HG03575 (cell line): Measurements from ENCODE around the gene LEO1.
"Not testable (repeated sequence)": the region's sequence is repeated elsewhere in the genome, so short reads cannot be mapped to it uniquely, and the experiment has no call there.

Experiments used
- ATAC-seq: cut with Tn5 transposase; IDR thresholded peaks from one replicate; pipeline ENCODE4 v1.9.1; 2021; ENCODE audit not compliant: unreplicated experiment, insufficient number of reproducible peaks, low FRiP score; ENCODE audit errors: extremely low read depth

LEO1 gene

DNA sequence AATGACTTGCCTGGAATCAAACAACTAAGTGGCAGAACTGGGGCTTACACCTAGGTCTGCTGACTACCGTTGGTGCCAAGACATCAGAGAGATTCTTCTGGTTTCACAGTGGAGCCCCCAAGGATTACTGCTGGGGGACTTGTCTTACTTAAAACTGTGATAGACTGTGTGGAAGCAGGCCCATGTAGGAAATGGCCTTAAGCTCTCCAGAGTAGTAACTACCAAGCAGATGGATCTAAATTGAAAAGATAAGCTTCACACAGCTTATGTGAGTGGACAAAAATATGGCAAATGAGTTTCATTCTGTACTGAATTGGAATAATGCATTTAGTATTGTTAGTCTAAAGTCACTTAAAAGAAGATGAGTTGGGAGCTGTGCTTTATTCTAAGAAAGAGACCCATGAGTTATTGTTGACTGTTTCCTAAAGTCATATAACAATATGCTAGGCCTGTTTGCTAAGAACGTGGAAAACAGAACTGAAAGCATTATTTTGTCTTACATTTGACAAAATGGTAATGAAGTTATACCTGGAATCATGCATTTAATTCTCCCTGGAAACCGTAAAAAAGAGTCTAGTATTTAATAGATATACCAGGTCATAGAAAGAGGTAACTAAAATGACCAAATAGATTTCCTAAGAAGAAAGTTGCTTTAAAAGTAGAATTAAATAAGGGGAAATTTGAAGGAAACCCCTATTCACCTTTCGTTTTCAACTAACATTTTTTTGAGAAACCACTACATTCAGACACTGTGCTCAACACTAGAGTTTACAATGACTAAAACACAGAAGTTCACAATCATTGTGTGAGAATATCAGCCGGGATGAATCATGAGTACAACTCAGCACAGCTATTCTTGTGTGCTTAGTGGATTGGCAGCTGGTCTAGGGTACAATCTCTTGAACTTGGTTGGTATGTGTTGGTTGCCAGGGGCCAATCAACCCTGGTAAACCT is 34.4 kb upstream of the LEO1 start:
- ATAC-seq, result peak; percentile 56

DNA sequence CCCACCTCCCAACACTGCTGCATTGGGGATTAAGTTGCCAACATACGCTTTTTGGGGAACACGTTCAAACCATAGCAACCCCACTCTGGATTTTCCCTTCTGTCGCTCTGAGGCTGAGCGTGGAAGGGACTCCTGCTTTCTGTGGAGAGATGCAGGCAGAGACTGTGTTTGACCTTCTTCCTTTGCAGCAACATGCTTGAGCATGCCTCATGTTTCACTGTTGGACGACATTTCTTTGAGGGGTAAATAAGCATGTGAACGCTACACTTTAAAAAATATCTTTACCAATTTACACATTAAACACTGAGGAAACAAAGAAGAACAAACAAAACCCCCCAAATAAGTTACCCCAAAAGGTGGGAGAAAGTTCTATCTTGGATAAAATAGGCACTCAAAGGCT is 33.2 kb upstream of the LEO1 start:
- ATAC-seq, result no peak

DNA sequence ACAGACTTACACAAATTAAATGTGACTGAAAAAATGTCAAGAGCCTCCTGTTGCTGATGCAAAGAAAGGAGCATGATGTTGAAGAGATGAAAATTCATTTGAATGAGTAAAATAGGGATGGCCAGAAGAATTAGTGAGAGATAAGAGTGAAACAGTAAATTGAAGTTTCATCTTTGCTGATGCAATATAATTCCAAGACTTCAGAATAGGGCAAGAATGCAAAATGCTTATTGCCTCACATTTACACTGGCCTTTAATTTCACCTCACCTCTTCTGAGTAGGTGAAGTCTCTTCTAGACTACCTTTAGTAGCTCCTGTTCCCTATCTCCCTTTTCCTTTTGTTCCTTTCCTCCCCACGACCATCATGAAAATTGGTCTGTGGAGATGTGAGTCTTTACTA is 32.1 kb upstream of the LEO1 start:
- no peak for ATAC-seq

DNA sequence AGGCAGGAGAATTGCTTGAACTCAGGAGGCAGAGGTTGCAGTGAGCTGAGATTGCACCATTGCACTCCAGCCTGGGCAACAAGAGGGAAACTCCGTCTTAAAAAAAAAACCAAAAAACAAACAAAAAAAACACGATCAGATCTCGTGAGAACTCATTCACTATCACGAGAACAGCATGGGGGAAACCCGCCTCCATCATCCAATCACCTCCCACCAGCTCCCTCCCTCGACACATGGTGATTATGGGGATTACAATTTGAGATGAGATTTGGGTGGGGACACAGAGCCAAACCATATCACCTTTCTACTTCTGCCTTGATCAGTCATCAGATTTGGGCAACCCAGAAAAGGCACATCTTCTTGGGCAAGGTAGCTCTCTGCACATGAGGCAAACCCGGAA is 31.5 kb upstream of the LEO1 start:
- not testable (repeated sequence) for ATAC-seq

DNA sequence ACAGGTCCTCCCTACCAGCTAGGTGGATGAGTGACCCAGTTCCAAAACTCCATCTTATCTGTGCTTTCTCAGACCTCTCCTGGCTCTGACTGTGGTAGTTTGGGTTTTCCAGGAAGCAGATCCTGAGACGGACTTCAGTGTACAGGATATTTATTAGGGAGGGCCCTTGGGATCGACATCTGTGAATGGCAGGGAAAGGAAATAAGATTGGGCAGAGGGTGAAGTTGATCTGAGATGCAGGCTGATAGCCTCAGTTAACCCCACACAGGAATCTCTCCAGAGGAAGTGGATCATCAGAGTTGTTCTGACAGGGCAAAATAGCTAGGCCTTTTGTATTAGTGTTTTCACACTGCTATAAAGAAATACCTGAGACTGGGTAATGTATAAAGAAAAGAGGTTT is 30.8 kb upstream of the LEO1 start:
- ATAC-seq, result no peak

DNA sequence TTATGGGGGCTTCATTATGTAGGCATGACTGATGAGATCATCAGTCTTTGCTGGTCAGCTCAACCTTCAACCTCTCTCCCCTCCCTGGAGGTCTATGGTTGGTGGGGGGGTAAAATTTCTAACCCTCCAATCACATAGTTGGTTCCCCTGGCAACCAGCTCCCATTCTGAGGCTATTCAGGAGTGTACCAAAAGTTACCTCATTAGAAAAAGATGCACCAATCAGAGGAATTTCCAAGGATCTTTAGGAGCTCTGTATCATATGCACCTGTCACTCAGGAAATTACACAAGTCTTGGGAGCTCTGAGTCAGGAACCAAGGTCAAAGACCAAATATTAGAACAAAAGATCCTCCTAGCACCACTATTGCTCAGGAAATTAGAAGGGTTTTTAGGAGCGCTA is 21.4 kb upstream of the LEO1 start:
- ATAC-seq, result no peak

DNA sequence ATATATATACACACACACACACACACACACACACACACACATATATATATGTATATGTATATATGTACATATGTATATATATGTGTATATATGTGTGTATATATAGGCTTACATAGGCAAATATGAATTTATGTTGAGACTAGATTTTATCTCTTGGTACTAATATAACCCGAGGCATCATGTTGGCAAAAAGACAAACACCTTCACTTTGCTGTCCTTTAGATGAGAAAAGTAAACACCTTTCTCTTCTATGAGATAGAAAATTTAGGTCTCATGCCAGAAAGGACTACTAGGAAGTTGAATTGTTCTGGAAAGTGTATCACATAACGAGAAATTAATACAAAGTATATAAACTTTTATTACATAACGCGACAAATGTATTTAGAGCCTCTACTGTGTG is 19.6 kb upstream of the LEO1 start:
- ATAC-seq, result no peak

DNA sequence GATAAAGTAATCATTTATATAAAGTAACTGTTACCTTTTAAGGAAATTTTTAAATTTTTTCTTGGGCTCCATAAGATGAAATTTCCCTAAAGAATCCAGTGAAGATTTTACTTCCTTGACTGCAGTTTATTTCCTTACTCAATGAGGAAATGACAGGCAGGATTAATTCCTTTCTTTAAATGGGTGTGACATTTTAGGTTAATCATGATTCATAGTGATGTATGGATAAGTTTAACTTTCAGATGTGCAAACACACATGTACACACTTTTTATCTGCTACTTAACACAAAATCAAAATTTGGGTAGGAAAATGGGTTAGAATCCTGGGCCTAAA is 11.2 kb upstream of the LEO1 start:
- ATAC-seq, result no peak

DNA sequence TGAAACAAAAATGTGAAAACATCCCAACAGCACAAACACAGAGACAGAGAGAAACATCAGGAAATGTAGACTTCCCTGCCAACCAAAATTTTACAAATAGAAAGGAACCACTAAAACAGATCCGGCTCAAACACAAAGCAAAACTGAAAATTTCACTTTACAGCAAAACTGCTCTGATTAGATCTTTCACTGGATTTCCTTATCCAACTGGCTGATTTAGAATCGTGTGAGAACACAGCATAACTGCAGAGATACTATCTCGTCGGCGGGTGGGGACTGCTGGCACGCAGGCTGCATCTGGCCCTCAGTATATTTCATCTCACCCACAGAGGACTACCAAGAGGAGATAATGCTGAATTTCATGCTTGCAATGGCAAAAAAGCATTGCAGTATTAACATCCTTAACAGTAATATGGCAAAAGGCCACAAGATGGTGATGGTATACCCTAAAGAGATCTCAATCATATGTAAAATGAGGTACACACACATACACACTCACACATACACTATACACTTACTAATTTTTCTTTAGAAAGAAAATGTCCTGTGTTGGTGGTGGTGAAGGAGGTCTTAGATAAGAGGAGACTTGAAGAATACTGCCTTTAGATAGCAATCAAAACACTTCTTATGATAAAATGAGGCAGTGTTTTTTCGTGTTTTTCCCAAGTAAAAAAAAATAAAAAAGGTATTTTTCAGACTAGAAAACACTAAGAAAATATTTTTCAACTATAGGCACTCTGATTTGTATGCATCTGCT is 10.6 kb upstream of the LEO1 start:
- peak; percentile 90 for ATAC-seq

DNA sequence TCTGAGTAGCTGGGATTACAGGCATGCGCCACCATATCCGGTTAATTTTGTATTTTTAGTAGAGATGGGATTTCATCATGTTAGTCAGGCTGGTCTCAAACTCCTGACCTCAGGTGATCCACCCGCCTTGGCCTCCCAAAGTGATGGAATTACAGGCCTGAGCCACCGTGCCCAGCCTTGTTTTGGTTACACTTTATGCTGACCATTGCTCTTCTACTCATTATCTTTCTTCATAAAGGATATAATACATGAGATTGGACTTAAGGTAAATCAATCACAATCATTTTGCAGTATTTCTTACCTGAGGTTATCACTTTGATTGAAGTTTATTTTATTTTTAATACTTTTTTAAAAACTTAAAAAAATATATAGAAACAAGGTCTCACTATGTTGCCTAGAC is 2.2 kb upstream of the LEO1 start:
- no peak for ATAC-seq

DNA sequence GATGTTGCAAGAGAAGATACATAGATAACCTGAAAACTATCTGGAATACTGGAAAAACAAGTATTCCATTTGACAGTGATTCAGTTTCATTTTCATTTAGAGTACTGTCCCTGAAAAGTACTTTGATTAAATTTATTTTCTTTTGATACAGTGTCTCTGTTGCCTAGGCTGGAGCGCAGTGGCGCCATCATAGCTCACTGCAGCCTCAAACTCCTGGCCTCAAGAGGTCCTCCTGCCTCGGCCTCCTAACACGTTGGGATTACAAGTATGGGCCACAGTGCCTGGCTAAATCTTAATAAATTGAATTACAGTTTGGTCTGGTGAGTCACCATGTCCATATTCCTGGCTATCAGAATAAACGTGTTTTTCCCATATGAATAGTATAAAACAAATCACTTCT is 1.6 kb upstream of the LEO1 start:
- ATAC-seq, result no peak

DNA sequence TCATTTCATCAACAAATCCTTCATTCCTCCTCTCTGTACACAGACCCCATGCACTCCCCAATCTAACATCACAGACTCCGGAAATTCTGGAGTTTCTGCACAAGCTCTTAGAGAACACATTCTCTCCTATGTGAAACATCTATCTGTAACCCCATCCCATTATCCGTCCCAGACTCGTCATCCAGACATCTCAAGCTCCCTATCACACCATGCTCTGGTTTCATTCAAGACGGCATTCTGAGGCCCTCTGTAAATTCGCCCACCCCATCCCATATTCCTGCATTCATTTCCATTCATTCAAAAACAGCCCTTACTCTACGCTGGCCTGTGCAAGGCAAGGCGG is 575 bp downstream of the LEO1 start:
- peak; percentile 6 for ATAC-seq

DNA sequence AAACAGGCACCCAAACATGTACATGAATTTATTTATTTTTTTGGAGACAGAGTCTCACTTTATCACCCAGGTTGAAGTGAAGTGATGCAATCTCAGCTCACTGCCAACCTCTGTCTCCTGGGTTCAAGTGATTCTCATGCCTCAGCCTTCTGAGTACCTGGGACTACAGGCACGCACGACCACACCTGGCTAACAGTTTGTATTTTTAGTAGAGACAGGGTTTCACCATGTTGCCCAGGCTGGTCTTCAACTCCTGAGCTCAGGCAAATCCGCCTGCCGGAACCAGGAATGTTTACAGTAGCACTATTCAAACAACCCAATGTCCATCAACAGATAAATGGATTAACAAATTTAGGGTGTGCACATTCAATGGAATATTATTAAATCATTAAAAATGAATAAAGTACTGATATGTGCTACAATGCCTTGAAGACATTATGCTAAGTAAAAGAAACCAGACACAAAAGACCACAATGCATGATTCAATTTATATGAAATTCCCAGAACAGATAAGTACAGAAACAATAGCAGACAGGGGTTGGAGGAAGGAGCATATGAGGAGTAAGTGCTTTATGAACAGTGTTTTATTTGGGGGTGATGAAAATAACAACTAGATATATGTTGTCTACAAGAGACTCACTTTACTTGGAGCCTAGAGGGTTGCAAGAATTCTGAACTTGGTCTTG is 1.3 kb downstream of the LEO1 start:
- ATAC-seq, result no peak

DNA sequence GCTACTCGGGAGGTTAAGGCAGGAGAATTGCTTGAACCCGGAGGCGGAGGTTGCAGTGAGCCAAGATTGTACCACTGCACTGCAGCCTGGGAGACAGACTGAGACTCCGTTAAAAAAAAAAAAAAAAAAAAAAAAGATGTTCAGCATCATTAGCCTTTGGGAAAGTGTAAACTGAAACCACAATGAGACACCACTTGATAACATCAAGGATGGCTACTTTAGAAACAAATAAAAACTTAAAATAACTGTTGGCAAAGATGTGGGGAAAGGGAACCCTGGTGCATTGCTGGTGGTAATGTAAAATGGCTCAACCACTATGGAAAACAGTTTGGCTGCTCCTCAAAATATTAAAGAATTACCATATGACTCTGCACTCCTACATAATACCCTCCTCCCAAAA is 1.9 kb downstream of the LEO1 start:
- ATAC-seq, result no peak

DNA sequence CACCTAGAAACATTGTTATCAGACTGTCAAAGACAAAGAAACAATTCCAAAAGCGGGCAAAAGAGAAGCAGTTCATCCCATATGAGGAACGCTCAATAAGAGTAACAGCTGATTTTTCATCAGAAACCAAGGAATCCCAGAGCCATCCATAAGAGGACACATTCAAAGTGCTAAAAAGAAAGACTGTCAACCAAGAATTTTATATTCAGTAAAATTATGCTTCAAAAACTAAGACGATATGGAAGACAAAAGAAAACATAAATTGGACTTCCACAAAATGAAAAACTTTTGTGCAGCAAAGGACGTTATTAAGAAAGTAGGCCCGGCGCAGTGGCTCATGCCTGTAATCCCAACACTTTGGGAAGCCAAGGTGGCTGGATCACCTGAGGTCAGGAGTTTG is 4.0 kb downstream of the LEO1 start:
- ATAC-seq, result no peak

DNA sequence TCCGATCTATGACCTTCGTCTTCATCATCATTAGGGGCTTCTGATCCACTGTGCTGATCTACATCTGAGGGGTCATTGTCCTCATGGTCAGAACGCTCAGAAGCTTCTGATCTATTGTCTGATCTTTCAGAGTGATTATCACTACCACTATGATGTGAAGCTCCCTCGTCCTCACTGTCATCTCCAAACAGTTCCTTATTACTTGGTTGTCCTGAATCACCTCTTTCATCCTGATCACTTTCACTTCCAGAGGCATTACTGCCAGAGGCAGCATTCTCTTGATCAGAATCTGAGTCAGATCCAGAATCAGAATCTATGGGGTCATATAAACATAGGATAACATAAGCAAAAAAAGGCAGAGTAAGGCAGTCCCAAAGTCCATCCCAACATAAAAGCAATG is 5.4 kb downstream of the LEO1 start:
- no peak for ATAC-seq

DNA sequence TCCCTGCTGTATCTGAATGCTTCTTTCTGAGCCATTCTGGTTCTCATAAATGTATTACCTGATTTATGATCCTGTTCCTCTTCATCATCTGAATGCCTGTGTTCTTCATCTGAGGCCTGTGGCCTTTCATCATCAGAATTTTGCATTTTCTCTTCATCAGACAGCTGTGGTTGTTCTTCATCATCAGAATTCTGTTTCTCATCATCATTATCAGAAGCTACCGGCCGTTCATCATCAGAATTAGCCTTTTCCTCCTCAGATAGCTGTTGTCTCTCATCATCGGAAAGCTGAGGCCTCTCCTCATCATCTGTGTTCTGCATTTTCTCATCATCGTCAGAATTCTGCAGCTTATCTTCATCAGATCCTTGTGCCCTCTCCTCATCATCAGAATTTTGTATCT is 5.9 kb downstream of the LEO1 start:
- no peak for ATAC-seq

DNA sequence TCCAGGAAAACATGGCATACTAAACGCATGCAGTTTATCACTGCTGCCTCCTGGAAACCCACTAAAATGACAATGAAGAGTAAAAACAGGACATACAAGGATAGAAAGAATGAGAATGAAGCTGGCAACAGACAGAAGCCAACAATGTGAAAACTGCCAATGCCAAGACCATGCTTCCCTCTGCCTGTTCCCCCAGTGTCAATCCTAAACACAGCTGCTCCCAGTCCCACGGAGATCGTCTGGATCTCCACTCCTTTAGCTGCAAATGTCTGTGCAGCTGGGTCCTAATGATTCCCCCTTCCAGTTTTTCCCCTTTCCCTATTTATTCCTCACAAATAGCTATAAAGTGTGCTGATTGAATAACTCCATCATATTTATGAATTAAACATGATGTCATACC is 16.1 kb downstream of the LEO1 start:
- no peak for ATAC-seq

DNA sequence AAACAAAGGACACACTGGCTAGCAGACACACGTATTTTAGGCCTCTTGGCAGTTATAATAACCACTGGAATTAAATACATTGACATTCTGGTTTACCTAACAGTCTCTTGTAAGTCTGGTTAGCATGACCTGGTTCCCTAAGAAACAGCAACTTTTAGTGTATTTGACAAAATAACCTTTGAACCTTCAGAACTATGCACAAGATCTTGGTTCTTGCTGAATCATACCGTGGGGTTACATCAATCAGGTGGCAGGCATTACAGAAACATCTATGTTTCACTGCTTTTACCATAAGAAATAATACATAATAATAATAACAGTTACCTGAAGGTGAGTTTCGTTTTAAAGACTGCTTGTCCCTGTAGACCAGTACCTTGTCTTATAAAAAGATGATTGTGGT is 18.8 kb downstream of the LEO1 start:
- ATAC-seq, result no peak

DNA sequence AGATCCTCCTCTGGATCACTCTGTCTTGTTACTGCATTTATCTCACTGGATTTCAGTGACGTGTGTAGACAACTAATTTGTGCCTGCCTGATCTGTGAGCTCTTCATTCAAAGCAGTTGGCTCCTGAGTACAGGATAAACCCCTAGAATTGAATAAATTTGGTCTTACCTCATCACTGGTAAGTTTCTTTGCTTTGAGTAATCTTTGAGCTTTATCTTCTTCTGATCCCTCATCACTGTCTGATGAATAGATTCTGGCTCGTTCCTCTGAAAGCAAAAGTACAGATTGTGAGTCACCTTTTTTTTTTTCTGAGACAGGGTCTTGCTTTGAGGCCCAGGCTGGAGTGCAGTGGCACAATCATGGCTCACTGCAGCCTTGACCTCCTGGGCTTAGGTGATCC is 24.5 kb downstream of the LEO1 start:
- no peak for ATAC-seq
